ENCODE results near the gene GPRASP1.

Gene GPRASP1, protein sequence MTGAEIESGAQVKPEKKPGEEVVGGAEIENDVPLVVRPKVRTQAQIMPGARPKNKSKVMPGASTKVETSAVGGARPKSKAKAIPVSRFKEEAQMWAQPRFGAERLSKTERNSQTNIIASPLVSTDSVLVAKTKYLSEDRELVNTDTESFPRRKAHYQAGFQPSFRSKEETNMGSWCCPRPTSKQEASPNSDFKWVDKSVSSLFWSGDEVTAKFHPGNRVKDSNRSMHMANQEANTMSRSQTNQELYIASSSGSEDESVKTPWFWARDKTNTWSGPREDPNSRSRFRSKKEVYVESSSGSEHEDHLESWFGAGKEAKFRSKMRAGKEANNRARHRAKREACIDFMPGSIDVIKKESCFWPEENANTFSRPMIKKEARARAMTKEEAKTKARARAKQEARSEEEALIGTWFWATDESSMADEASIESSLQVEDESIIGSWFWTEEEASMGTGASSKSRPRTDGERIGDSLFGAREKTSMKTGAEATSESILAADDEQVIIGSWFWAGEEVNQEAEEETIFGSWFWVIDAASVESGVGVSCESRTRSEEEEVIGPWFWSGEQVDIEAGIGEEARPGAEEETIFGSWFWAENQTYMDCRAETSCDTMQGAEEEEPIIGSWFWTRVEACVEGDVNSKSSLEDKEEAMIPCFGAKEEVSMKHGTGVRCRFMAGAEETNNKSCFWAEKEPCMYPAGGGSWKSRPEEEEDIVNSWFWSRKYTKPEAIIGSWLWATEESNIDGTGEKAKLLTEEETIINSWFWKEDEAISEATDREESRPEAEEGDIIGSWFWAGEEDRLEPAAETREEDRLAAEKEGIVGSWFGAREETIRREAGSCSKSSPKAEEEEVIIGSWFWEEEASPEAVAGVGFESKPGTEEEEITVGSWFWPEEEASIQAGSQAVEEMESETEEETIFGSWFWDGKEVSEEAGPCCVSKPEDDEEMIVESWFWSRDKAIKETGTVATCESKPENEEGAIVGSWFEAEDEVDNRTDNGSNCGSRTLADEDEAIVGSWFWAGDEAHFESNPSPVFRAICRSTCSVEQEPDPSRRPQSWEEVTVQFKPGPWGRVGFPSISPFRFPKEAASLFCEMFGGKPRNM (N-terminal part only)

DNA sequence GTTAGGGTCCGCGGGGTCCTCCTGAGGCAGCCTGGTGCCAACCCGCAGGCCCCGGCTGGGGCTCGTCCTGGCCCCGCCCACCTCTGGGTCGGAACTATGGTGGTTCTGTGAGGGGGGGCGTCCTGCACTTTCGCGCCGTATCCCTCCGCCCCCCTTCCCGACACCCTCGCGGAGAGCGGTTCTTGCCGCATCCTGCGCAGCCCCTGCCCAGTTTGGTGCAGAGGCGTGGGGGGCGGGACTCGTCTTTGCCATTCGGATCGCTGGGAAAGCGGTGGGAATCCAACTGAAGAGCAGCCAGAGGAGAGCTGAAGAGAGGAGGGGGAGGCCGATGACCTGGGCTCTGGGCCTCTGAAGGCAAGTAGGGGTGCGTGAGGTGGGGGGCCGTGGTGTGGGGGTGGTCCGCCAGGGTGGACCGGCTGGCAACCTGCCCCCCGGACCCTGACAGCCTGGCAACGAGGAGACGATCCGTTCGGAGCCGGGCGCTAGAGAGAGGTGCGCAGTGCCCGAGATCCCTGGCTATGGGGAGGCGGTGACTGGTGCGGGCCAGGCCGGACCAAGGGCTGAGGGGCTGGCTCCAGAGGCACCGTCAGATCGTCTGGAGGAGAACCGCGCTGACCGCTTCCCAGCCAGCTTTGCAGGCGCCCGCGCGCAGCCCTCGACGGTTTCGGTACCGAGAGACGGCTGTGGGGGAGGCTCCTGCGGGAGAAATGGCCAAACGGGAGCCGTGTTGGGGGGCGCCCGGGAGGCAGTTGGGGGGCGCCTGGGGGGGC, at the start of gene GPRASP1:
Gene GPRASP1, plus strand, starts transcription at position 242 of the 770 bp plus-strand sequence. CDS start 2,431 bp downstream, outside the sequence.
- peak within 1 kb of the TSS; percentile 59 for H3K4me3 ChIP-seq (ENCODE audit: low read depth, low read length)
- TF ChIP-seq, protein P1, sequence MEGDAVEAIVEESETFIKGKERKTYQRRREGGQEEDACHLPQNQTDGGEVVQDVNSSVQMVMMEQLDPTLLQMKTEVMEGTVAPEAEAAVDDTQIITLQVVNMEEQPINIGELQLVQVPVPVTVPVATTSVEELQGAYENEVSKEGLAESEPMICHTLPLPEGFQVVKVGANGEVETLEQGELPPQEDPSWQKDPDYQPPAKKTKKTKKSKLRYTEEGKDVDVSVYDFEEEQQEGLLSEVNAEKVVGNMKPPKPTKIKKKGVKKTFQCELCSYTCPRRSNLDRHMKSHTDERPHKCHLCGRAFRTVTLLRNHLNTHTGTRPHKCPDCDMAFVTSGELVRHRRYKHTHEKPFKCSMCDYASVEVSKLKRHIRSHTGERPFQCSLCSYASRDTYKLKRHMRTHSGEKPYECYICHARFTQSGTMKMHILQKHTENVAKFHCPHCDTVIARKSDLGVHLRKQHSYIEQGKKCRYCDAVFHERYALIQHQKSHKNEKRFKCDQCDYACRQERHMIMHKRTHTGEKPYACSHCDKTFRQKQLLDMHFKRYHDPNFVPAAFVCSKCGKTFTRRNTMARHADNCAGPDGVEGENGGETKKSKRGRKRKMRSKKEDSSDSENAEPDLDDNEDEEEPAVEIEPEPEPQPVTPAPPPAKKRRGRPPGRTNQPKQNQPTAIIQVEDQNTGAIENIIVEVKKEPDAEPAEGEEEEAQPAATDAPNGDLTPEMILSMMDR (IDR thresholded peaks at IDR 0.05; ENCODE audit: borderline replicate concordance, insufficient read depth, low read depth, low read length): no peak

DNA sequence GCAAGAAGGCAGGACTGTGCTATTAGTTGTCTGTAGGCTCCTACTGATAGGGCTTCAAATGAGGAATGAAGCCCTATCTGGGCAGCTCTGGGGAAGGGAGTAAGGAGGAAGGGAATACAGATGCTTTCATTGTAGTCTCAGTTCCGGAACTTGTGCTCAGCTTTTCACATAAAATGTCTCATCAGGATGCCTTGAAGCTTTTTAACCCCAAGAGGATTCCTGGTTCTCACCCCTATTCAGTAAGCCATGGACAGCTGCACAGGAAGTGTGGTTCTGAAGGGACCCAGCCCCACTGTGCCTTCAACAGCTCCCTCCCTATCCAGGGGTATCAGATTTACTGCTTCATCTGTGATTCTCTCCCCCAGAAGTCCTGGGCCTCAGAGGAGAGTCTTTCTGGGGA, 47.0 kb upstream of the GPRASP1 start:
- no peak overlapping the region for H3K4me3 ChIP-seq (ENCODE audit: low read depth, low read length)
- TF ChIP-seq, protein P1 (IDR thresholded peaks at IDR 0.05; ENCODE audit: borderline replicate concordance, insufficient read depth, low read depth, low read length): no peak

DNA sequence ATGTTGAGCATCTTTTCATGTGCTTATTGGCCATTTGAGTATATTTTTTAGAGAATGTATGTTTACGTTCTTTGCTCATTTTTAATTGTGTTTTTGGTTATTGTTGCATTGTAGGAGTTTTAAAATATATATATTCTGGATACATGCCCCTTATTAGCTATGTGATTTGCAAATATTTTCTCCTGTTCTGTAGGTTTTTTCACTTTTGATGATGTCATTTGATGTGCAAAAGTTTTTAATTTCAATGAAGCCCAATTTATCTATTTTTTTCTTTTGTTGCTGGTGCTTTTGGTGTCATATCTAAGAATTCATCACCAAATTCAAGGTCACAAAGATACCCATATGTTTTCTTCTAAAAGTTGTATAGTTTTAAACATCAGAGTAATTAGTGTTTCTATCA, 45.2 kb upstream of the GPRASP1 start:
- TF ChIP-seq, protein P1 (IDR thresholded peaks at IDR 0.05; ENCODE audit: borderline replicate concordance, insufficient read depth, low read depth, low read length): no peak
- no peak overlapping the region for H3K4me3 ChIP-seq (ENCODE audit: low read depth, low read length)

DNA sequence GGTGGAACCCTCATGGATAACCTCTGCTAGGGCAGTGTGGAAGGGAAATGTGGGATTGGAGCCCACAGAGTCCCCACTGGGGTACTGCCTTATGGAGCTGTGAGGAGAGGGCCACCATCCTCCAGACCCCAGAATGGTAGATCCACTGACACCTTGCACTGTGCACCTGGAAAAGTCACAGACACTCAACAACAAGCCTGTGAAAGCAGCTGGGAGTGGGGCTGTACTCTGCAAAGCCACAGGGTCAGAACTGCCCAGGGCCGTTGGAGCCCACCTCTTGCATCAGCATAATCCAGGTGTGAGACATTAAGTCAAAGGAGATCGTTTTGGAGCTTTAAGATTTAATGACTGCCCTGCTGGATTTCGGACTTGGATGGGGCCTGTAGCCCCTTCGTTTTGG, 40.4 kb upstream of the GPRASP1 start:
- TF ChIP-seq, protein P1 (IDR thresholded peaks at IDR 0.05; ENCODE audit: borderline replicate concordance, insufficient read depth, low read depth, low read length): no peak
- H3K4me3 ChIP-seq (ENCODE audit: low read depth, low read length): no peak overlapping the region

DNA sequence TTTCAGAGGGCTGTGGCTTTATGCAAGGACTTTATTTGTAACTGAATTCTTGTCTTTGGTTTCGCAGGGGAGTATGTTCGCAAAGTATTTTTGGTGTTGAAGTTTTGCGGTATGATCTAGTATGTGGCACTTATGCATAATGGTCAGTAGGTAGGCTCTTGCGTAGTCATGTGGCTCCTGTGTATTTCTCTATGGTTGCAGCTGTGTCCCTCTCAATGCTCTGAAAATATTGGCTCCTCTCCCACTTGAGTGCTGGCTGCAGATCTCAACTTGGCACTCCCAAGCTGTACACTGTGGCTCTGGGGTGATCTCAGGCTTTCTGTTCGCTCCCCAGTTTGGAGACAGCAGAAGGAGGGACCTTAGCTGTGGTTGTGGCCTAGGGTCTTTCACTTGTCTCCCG, 27.2 kb upstream of the GPRASP1 start:
- no peak overlapping the region for H3K4me3 ChIP-seq (ENCODE audit: low read depth, low read length)
- TF ChIP-seq, protein P1 (IDR thresholded peaks at IDR 0.05; ENCODE audit: borderline replicate concordance, insufficient read depth, low read depth, low read length): no peak

DNA sequence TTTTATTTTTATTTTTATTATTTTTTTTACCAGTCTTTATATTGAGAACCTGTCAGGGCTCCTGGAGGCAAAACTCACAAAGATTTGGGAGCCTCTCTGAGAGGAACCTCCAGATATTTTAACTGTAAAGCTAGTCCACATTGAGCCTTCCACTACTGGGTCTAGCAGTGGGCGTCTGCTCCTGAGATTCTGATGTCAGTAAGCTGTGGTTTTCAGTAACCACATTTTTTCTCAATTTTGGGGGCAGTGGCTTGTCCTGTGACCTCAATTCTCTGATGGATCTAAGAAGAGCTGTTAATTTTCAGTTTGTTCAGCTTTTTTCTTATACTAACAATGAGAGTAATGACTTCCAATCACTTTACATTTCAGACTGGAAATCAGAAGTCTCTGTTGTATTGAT, 23.6 kb upstream of the GPRASP1 start:
- TF ChIP-seq, protein P1 (IDR thresholded peaks at IDR 0.05; ENCODE audit: borderline replicate concordance, insufficient read depth, low read depth, low read length): no peak
- H3K4me3 ChIP-seq (ENCODE audit: low read depth, low read length): no peak overlapping the region
